Left cardiac atrium (tissue), 4 donors: Measurements from ENCODE around the gene ASAP2. TPM values are rescaled to one million over a fixed set of nuclear protein-coding genes. Genes with fewer than 3 reads are reported as not detected.
A peak's percentile ranks its signal among the peaks of the same experiment; 100 is the strongest.

Experiments used
- ATAC-seq, 2 donors: fragments of 200-7000 bp; cut with Tn5 transposase; one replicate each; pipeline ENCODE4 v1.9.1; 2020; ENCODE audit warnings: mild to moderate bottlenecking in 2 of 2, moderate library complexity in 2 of 2
- DNase-seq: peaks from one replicate; pipeline ENCODE4 v3.0.0-alpha.2; 2020
- intact Hi-C, 2 donors: fragments of 100-400 bp; cut with DNase I; formaldehyde crosslinking; loops; one replicate each; pipeline versions ENCODE4 v1.14.1 to v1.15.1; 2022 to 2023
- total RNA-seq, 2 donors: library from RNA; stranded (reverse); fragmentation: NEBNext Ultra II Directional; extraction: Animal tissue kit (Norgen Biotek cat#: 25700); gene quantifications; one replicate each; pipeline ENCODE4 v1.2.1, GENCODE V29; 2021
- donor health status: DM: no; HTN: yes; CAD: no.
- donor health status: DM: no; HTN: yes; CAD: no; lungs with severe emphysema.
- donor health status: DM: yes; HTN: yes; CAD: no.
- donor health status: Dilated cardiomyopathy.

ASAP2 gene
- total RNA-seq, 2 donors from 2014 or later: 13.4 to 18.2 TPM

DNA sequence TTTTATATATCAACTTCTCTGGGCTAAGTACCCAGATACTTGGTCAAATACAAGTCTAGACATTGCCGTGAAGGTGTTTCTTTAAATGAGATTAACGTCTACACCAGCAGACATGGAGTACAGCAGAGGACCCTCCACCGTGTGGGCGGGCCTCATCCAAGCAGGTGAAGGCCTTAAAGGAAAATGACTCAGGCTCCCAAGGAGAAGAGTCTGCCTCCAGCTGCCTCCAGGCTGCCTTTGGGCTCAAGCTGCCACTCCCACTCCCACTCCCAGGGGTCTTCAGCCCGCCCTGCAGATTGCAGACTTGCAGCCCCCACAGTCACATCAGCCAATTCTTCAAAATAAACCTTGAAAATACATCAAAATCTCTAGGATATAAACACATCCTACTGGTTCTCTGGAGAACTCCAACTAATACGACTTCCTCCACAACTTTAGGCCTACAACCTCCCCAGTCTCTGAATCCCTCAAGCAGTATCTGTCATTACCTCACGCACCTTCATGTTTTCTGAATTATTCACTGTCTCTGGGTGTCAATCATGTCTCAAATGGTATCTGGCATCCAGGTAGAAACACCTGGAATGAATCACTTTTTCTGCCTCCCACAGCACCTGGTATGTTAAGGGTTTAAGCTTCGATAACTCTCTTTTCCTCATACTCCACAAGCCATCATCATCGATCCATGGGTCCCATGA is 209.8 kb downstream of the ASAP2 start:
- ATAC-seq (no peak), DNase-seq (no peak)
- intact Hi-C loops: no loop called here

- intact Hi-C loops: no loop called here
- ATAC-seq (no peak), DNase-seq (no peak)
Observed at GRCh38 chr2:9416962-9417316, 210.3 kb downstream of the ASAP2 start.

DNA sequence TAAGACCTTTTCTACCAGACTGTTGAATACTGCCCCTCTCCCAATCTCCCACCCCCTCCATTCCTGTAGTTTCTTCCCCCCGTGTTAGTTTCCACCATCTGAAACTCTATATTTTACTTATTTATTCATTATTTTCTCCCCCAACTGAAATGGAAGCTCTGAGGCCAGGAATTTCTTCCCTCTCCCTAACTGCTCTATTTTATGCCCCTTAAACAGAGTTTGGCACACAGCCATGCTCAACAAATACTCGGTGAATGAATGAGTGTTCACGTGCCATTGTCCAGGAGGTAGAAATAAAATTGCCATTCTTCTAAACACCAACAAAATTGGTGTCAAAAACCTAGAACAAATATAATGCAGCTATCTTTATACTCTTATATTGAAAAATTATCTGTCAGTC is 211.1 kb downstream of the ASAP2 start:
- intact Hi-C loops: no loop called here
- ATAC-seq (no peak), DNase-seq (no peak)

- DNase-seq: no peak
- intact Hi-C loops: no loop called here
- no peak for ATAC-seq
Observed at GRCh38 chr2:9418746-9419145, 212.1 kb downstream of the ASAP2 start.

DNA sequence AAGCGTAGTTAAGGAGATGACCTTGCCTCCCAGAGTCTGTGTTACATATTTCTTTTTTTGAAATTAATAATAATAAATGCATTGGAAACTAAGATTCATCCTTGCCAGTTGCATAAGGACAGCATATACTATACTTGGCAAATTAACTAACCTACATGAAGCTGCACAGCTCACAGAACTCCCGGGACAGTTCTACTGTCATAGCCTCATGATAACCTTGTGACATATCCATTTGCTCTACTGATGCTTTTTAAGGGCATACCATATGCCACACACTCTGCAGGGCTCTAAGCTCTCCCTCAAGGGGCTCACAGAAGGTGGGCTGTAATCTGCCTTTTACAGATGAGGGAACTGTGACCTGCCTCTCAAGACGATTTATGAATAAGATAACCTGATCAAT is 212.9 kb downstream of the ASAP2 start:
- DNase-seq (no peak), ATAC-seq (no peak)
- intact Hi-C loops: no loop called here

DNA sequence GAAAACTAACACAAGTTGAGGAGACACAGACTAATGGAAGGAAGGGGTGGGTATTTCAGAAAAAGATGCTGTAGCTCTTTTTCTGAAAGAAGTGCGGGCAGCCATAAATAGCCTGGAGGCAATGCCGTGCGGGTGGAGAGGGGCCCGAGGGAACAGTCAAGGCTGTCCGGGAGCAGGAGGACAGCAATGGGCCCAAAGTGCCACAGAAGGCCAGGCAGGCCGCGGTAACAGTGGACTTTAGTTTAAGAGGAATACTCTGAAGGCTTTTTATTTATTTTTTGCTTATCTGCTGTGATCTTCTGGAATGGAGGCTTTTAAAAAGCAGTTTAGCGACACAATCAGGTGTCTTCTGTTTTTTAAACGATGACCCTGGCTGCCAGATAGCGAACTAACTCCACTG is 213.9 kb downstream of the ASAP2 start:
- no peak for ATAC-seq
- DNase-seq: no peak
- intact Hi-C loops: loop anchor here in 1 of 2 donors (5.0 kb wide), 1 partner anchor 278 kb away; no protein-coding TSS in a partner anchor

DNA sequence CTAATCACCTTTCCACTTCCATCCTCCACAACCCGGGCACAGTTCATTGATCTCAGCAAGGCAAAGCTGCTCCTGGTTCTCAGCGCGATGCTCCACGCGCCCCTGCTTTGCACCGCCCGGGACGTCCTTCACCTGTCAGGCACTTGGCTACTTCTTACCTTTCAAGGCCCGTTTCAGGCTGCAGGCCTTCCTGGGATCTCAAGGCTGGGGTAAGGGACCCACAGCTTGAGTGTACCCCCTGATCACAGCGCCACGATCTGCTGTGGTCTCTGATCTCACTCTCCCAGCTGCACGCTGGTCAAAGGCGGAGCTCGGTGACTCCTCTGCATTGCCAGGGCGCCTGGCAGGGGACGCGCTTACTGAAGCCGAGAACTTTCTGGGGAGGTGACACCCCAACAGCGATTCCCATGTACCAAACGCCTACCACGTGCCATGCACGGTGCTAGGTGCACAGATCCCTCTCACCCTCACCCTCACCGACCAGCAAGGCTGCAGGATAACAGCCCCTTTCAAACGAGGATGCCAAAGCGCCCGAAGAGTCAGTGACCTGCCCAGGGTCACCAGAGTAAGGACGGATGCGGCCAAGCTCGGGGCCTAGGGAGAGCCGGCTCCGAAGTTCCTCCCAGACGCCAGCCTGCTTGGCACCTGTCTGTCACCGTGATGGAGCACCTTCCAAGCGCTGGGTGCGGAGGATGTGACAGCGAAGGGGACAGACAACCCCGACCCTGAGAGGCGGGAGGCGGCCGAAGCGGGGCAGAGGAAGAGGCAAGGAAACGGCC is 215.9 kb downstream of the ASAP2 start:
- peak; percentile 58 for DNase-seq
- peak; percentile 14 to 37 for ATAC-seq
- intact Hi-C loops: loop anchor here in 1 of 2 donors (5.0 kb wide), 1 partner anchor 280 kb away; no protein-coding TSS in a partner anchor

GRCh38 chr2:9423100-9423921 is 216.7 kb downstream of the ASAP2 start, which contains the start of the genes CPSF3 and ITGB1BP1:
Gene CPSF3, plus strand, starts transcription at chr2:9423654. Its CDS starts 120 bp downstream, at chr2:9423774.
Gene ITGB1BP1, minus strand, starts transcription at chr2:9423528. Its CDS starts 4,831 bp downstream, at chr2:9418697.
- ATAC-seq: peak; percentile 96 to 97
- peak; percentile 98 for DNase-seq
- intact Hi-C loops: loop anchor here in 1 of 2 donors (5.0 kb wide), 1 partner anchor 281 kb away; no protein-coding TSS in a partner anchor

DNA sequence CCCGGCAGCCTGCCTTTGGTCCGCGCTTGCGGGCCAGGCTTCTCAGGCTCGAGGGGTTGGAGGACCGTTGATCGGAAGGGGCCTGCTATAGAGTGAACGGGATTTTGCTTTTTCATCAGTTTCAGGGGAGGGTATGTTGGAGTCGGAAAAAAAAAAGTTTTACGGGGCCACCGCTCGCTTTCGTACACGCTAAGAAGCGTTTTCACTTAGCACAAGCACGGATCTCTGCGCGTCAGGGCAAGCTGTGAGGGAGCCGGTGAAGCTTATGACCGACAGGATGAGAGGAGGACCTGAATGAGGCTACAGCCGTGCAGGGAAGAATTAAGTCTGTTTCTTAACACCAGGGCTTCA is 217.3 kb downstream of the ASAP2 start:
- ATAC-seq (peak in 1 of 2 donors; percentile 1), DNase-seq (no peak)
- intact Hi-C loops: loop anchor here in 1 of 2 donors (5.0 kb wide), 1 partner anchor 282 kb away; no protein-coding TSS in a partner anchor

GRCh38 chr2:9424447-9425164 is 218.0 kb downstream of the ASAP2 start:
- ATAC-seq (no peak), DNase-seq (no peak)
- intact Hi-C loops: loop anchor here in 1 of 2 donors (5.0 kb wide), 1 partner anchor 282 kb away; no protein-coding TSS in a partner anchor

GRCh38 chr2:9428965-9429577 is 222.5 kb downstream of the ASAP2 start:
- no peak for DNase-seq
- intact Hi-C loops: no loop called here
- no peak for ATAC-seq

DNA sequence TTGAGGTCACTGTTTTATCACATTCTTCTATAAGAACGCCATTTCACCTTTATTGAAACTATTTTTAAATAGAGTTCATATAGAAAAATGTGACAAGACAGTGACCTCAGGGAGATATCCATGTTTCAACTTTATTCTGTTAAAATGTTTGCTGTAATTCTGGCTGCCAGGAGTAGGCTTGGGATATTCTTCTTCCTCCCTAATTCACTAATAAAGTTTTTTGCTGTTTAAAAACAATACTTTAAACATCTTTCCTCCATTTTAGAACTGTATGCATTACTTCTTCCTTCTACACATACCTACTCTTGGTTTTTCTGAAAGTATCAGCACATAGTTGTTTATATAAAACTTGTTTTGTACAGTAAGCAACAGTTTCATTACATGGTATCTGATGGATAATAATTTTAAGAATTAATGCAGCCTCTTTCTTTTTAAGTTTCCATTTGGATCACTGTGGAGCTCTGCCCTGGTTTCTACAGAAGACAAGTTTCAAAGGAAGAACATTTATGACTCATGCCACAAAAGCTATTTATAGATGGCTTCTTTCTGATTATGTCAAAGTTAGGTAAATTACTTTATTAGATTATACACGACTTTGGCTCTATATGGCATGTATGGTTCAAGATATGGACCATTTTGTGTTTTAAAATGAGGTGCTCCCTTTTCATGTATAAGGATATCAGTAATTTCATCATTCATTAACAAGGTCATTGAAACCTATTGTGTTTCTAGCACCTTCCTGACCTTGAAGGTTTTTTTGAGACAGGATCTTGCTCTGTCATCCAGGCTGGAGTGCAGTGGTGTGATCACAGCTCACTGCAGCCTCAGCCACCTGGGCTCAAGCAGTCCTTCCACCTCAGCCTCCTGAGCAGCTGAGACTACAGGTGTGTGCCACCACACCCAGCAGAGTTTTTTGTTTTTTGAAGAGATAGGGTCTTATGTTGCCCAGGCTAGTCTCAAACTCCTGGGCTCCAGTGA is 224.0 kb downstream of the ASAP2 start:
- ATAC-seq: no peak
- intact Hi-C loops: no loop called here
- no peak for DNase-seq

DNA sequence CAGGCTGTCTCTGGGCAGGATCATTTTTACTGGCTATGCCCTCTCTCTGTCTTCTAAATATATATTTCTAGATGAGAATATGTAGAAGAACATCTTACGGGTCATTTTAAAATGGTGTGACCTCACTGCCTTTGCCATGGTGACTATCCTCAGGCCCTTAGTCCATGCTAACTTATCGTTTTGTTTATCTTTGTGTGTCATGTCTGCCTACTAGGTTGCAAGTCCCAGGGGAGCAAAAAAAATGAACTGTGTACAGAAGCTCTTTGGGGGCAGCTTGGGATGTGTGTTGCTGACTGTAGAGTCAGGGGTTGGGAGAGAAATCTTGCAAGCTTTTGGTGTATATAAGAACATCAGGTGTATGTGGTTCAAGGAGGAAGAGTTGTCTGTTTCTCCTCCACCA is 227.9 kb downstream of the ASAP2 start:
- no peak for DNase-seq
- no peak for ATAC-seq
- intact Hi-C loops: no loop called here

- intact Hi-C loops: no loop called here
- no peak for DNase-seq
- no peak for ATAC-seq
Observed at GRCh38 chr2:9439536-9439935, 232.9 kb downstream of the ASAP2 start.

DNA sequence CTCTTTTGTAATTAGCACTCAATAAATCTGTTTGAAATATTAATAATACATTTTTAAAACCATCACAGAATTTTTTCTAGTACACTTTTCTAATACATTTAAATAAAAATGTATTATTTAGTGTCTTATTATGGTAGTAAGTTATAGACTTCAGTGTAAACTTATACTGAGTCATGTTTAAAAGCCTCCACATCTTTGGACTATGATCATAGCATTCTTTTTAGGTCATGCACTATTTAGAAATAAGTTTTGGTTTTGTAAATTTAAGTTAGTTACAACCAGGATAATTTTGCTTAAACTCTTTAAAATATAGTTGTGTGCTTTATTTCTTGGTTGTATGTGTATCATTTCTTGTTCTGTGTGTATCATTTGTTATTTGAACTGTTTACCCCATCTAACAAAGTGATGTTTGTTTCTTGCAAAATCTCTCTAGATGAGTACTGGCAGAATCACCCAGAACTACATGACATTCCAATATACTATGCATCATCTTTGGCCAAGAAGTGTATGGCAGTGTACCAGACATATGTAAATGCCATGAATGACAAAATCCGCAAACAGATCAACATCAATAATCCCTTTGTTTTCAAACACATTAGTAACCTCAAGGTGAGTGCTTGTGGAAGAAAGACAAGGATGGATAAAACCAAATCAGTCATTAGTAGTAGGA is 233.6 kb downstream of the ASAP2 start:
- intact Hi-C loops: no loop called here
- ATAC-seq: no peak

DNA sequence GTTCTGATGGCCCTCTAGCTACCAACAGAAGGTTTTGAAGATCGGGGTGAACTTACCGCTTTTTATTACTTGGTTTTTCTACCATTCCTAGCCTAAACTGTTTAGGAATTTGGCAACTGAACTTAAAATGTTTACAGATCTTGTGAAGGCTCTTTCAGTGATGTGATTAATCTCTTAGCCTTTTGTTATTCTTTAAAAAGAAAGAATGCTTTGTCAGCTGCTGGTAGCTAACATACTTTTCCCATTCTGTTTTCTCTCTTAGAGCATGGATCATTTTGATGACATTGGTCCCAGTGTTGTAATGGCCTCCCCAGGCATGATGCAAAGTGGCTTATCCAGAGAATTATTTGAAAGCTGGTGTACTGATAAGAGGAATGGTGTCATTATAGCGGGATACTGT is 234.9 kb downstream of the ASAP2 start:
- ATAC-seq (no peak), DNase-seq (no peak)
- intact Hi-C loops: no loop called here

More for the DNA sequence above, 233.6 kb downstream of the ASAP2 start:
- DNase-seq: no peak

- ATAC-seq (no peak), DNase-seq (no peak)
- intact Hi-C loops: no loop called here
Observed at GRCh38 chr2:9443526-9443925, 236.9 kb downstream of the ASAP2 start.
